ENCODE results near the gene TMEM272. TPM values are rescaled to one million over a fixed set of nuclear protein-coding genes. Genes with fewer than 3 reads are reported as not detected.

TMEM272 gene
- total and polyA plus RNA-seq, 2 of the 4 experiments (the other 2 are of a cell fraction): not detected

DNA sequence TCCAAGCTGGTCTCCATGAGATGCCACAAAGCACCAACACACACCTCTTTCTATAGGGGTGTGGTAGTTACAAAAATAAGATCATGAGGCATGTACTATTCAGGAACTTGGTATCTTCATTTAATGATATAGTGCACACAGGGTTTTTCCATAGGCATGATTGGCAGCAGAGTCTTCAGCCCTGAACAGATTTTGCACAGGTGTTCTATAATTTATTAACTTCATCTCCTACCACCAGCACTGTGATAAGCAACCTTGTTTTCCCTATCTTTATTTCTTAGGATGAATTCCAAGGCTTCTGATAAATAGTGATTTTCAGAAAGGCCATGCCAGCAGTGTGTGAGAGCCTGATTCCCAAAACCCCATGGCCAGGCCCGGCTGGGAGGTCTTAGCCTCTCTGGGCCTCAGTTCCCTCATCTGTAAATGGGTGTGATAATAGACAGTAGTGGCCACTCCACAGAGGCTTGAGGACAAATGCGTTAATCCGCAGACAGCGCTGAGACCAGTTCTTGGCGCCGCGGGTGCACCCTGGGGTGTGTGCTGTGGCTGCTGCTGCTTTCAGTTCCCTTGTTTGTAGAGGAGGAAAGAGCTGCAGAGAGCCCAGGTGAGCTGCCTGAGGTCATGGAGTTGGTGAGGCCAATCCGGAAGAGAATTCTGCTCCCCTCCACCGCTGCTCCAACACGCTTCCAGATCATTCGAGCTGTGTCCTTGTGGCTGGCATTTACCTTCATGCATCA, 74.1 kb downstream of the TMEM272 start:
- H4K91ac ChIP-seq (ENCODE audit: insufficient read depth, low read depth, low read length): no peak overlapping the region
- ChIA-PET POLR2A (ENCODE audit: unreplicated experiment) (no interaction called here), CTCF (no interaction called here)
- H3K9me1 ChIP-seq (ENCODE audit: insufficient read depth, low read length): peaks cover 7% of the 10 kb centered on the region
- no peak overlapping the region for H2BK5ac ChIP-seq (ENCODE audit: low read depth, low read length, poor library complexity, severe bottlenecking)
- H3K9ac ChIP-seq (ENCODE audit: low read depth, low read length): no peak overlapping the region
- no peaks in the 10 kb centered on the region for H3K4me1 ChIP-seq (ENCODE audit: control insufficient read depth, insufficient read depth, low read length)
- no peak overlapping the region for H3K56ac ChIP-seq (ENCODE audit: extremely low read depth, insufficient read depth, low read length)
- no peak overlapping the region for H3K23ac ChIP-seq (ENCODE audit: low read depth, low read length)
- H3K4me3 ChIP-seq (ENCODE audit: insufficient read depth, low read depth, low read length): no peak overlapping the region
- no peak overlapping the region for H2AK5ac ChIP-seq (ENCODE audit: low read depth, low read length)
- H2BK15ac ChIP-seq (ENCODE audit: low read depth, low read length): no peak overlapping the region
- WGBS, 2 experiments (ENCODE audit: extremely low coverage in 2 of 2, insufficient read length in 1 of 2): 97% methylated on average over 6 of the region's 11 CpGs; no CpG with 5 or more reads in 1 of the 2 experiments
- peaks cover 6% of the 10 kb centered on the region; the same call in 1 of the 2 replicates for H3K27me3 ChIP-seq (ENCODE audit: control insufficient read depth, insufficient read depth, low read length)
- no peak overlapping the region for H3K4ac ChIP-seq (ENCODE audit: low read depth, low read length)
- H2AK9ac ChIP-seq (replicated peaks; ENCODE audit: low read depth, low read length, poor library complexity): no peak overlapping the region
- intact Hi-C loops (cut with micrococcal nuclease): no loop called here
- no peak overlapping the region for H4K8ac ChIP-seq (ENCODE audit: low read depth in 2 of 2, low read length in 2 of 2)
- H3K27ac ChIP-seq (ENCODE audit: insufficient read depth, low read length): no peak overlapping the region
- BruUV-seq (replicated peaks): no TSS peak
- no peak overlapping the region for H2BK120ac ChIP-seq (ENCODE audit: low read depth, low read length)
- H3K36me3 ChIP-seq (ENCODE audit: control insufficient read depth, insufficient read depth, low read length): no peaks in the 10 kb centered on the region; the same call in 1 of the 2 replicates
- no peaks in the 10 kb centered on the region for H3K9me3 ChIP-seq (ENCODE audit: control insufficient read depth, insufficient read depth, low read length)
- no peak overlapping the region for H3K18ac ChIP-seq (ENCODE audit: low read depth, low read length)
- dilution Hi-C loops (cut with HindIII; ENCODE audit: low sequenced_read_pairs, unreplicated experiment): no loop called here
- peaks cover 0 to 14% of the 10 kb centered on the region in 2 experiments; a peak in 2 of 4 replicates for H3K79me1 ChIP-seq (ENCODE audit: low read depth in 1 of 2, low read length in 2 of 2)
- H4K5ac ChIP-seq (ENCODE audit: low read depth, low read length): no peak overlapping the region
- no peak overlapping the region for H2AFZ ChIP-seq (replicated peaks; ENCODE audit: low read length, poor library complexity)
- H3K4me2 ChIP-seq (ENCODE audit: low read depth, low read length): no peak overlapping the region
- in situ Hi-C loops (cut with MboI; ENCODE audit: low sequenced_read_pairs): no loop called here
- ATAC-seq (ENCODE audit: low read depth) (no peak), DNase-seq (no peak)
- no peaks in the 10 kb centered on the region for H4K20me1 ChIP-seq (ENCODE audit: insufficient read depth, low read length)
- H2BK20ac ChIP-seq (ENCODE audit: low read depth, low read length): no peak overlapping the region
- no peak for TF ChIP-seq NFE2L2 (IDR thresholded peaks at IDR 0.05; ENCODE audit: low read depth, low read length)
- TF ChIP-seq, protein P1, sequence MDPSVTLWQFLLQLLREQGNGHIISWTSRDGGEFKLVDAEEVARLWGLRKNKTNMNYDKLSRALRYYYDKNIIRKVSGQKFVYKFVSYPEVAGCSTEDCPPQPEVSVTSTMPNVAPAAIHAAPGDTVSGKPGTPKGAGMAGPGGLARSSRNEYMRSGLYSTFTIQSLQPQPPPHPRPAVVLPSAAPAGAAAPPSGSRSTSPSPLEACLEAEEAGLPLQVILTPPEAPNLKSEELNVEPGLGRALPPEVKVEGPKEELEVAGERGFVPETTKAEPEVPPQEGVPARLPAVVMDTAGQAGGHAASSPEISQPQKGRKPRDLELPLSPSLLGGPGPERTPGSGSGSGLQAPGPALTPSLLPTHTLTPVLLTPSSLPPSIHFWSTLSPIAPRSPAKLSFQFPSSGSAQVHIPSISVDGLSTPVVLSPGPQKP (IDR thresholded peaks at IDR 0.05; ENCODE audit: borderline replicate concordance, low read depth, low read length): no peak
- no peak for TF ChIP-seq CEBPB (IDR thresholded peaks at IDR 0.05; ENCODE audit: low read depth, low read length)
- TF ChIP-seq MAZ (IDR thresholded peaks at IDR 0.05; ENCODE audit: borderline replicate concordance, low read depth, low read length): no peak
- no peak for TF ChIP-seq RAD21 (IDR thresholded peaks at IDR 0.05; ENCODE audit: low read length)
- no peak for TF ChIP-seq POLR2A (IDR thresholded peaks at IDR 0.05; ENCODE audit: low read depth, low read length)
- no peak for TF ChIP-seq BHLHE40 (IDR thresholded peaks at IDR 0.05; ENCODE audit: low read depth, low read length)
- TF ChIP-seq, protein P2, sequence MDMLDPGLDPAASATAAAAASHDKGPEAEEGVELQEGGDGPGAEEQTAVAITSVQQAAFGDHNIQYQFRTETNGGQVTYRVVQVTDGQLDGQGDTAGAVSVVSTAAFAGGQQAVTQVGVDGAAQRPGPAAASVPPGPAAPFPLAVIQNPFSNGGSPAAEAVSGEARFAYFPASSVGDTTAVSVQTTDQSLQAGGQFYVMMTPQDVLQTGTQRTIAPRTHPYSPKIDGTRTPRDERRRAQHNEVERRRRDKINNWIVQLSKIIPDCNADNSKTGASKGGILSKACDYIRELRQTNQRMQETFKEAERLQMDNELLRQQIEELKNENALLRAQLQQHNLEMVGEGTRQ (IDR thresholded peaks at IDR 0.05; ENCODE audit: low read depth, low read length): no peak
- no peak for TF ChIP-seq CHD1 (IDR thresholded peaks at IDR 0.05; ENCODE audit: low read depth, low read length)
- TF ChIP-seq RFX5 (IDR thresholded peaks at IDR 0.05; ENCODE audit: low read depth, low read length): no peak
- TF ChIP-seq MAFK (IDR thresholded peaks at IDR 0.05; ENCODE audit: low read depth, low read length): no peak
- no peak for TF ChIP-seq SMC3 (IDR thresholded peaks at IDR 0.05; ENCODE audit: low read depth, low read length)
- TF ChIP-seq RCOR1 (IDR thresholded peaks at IDR 0.05; ENCODE audit: insufficient replicate concordance, low read length): no peak
- no peak for TF ChIP-seq FOS (IDR thresholded peaks at IDR 0.05; ENCODE audit: low read depth, low read length)
- TF ChIP-seq, protein P3, sequence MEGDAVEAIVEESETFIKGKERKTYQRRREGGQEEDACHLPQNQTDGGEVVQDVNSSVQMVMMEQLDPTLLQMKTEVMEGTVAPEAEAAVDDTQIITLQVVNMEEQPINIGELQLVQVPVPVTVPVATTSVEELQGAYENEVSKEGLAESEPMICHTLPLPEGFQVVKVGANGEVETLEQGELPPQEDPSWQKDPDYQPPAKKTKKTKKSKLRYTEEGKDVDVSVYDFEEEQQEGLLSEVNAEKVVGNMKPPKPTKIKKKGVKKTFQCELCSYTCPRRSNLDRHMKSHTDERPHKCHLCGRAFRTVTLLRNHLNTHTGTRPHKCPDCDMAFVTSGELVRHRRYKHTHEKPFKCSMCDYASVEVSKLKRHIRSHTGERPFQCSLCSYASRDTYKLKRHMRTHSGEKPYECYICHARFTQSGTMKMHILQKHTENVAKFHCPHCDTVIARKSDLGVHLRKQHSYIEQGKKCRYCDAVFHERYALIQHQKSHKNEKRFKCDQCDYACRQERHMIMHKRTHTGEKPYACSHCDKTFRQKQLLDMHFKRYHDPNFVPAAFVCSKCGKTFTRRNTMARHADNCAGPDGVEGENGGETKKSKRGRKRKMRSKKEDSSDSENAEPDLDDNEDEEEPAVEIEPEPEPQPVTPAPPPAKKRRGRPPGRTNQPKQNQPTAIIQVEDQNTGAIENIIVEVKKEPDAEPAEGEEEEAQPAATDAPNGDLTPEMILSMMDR (conservative IDR thresholded peaks at IDR 0.05; ENCODE audit: low read depth, low read length): no peak
- no peak for TF ChIP-seq MXI1 (IDR thresholded peaks at IDR 0.05; ENCODE audit: borderline replicate concordance, low read depth, low read length)
- no peak overlapping the region for H3K14ac ChIP-seq (replicated peaks; ENCODE audit: low read depth, low read length)
